HG02885 (cell line): ENCODE data around the gene CREBZF.
A peak's percentile ranks its signal among the peaks of the same experiment; 100 is the strongest.

Experiments used
- ATAC-seq: cut with Tn5 transposase; IDR thresholded peaks from one replicate; pipeline ENCODE4 v1.9.1; 2021; ENCODE audit warnings: mild to moderate bottlenecking; ENCODE audit not compliant: unreplicated experiment, poor library complexity

Gene CREBZF, protein sequence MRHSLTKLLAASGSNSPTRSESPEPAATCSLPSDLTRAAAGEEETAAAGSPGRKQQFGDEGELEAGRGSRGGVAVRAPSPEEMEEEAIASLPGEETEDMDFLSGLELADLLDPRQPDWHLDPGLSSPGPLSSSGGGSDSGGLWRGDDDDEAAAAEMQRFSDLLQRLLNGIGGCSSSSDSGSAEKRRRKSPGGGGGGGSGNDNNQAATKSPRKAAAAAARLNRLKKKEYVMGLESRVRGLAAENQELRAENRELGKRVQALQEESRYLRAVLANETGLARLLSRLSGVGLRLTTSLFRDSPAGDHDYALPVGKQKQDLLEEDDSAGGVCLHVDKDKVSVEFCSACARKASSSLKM

DNA sequence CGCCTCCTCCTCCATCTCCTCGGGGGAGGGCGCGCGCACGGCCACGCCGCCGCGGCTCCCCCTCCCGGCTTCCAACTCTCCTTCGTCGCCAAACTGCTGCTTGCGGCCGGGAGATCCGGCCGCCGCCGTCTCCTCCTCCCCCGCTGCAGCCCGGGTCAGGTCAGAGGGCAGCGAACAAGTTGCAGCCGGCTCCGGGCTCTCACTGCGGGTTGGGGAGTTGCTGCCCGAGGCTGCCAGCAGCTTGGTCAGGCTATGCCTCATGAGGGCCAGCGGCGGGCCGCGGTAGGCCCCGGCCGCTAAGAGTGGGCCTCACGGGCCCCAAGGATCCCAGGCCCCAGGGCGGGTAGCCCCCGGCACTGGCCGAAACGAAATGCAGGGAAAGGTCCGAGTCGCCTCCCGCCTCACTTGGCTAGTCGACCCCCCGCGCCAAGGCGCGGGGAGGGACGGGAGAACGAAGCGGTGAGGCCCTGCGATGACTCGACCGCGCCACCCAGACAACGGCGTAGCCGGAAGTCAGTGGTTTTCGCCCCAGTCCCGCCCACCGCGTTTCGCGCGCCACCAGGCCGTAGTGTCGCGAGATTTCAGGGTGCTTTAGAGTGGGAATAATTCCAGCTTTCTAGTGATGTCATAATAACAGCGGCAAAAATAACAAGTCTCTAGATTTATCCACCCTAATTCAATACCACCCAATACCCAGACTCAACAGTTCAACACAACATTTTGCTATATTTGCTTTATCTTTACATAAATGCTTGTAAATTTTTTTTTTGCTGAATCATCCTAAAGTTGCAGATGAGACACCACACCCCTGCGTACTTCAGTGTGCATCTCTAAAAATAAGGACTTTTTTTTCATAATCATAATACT is at the start of gene CREBZF:
TSS of gene CREBZF (minus strand) at position 515 of the 867 bp plus-strand sequence. CDS start at position 261, 254 bp downstream.
- ATAC-seq: peak; percentile 90

- ATAC-seq: no peak
Observed at GRCh38 chr11:85712953-85713352, 48.0 kb upstream of the CREBZF start.

DNA sequence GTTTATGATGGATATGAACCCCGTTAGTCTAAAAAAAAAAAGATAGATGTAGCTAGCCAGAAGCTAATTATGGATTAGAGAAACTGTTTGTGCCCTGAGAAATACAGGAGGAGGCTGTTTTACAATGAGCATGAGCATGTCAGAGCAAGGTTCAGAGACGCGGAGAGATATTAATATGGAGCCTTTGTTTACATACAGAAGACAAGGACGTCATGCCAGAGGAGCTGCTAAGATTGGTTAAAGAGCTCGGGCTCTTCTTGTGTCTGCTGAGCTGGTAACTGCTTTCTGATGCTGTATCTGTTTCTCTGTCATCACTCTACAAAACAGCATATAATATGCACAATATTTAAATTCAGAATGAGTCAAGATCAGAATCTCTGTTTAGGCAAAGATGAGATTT is 46.0 kb upstream of the CREBZF start:
- ATAC-seq: no peak

- ATAC-seq: no peak
Observed at GRCh38 chr11:85709941-85710702, 45.2 kb upstream of the CREBZF start.

DNA sequence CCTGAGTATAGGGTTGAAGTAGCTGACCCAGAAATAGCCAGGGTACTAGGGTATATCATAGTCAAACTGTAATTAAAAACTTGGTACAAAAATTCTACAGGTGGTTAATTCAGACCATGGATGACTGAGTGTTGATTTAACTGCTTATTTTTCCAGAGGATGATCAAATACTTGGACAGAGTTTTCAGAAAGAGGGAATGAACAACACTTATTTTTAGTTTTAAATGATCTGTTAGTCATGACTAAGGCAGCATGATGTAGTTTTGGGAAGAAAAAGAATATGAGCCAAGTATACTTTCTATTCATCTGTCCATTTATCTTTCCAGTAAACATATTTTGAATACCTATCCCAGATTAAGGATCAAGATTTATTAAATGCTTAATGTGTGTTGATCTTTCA is 40.9 kb upstream of the CREBZF start:
- no peak for ATAC-seq

DNA sequence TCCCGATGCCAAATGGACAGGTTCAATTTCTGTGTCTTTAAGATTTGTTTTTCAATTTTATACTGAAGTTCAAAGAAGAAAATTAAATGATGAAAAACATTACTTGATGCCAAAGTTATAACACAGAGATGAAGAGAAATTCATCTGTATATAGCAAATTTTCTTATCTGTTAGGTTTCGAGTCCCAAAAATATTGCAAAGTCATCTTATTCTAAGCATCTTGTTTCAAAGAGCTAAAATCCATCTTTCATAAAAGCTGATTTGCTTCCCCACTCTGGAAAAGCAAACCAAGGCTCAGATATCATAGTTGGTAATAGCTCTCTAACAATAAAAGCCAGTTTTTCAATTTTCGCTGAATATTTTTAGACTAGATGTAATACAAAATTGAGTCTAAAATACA is 40.0 kb upstream of the CREBZF start:
- ATAC-seq: no peak

- ATAC-seq: peak; percentile 89
Observed at GRCh38 chr11:85699957-85700741, 35.2 kb upstream of the CREBZF start.

DNA sequence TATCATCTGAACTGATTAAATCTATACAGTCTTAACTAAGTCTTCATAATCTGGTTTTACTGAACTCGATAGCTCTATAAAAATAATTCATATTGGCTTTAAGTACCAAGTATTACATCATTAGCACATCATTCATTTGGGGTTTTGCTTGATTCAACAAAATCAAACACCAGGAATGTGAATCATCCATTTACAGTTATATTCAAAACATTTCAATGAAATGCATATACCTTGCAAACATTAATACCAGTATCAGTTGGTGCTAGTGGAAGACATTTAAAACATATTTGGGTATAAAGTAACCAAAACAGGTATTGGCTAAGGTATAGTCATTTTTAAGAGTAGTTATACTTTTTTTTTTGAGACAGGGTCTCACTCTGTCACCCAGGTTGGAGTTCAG is 33.3 kb upstream of the CREBZF start:
- ATAC-seq: no peak

DNA sequence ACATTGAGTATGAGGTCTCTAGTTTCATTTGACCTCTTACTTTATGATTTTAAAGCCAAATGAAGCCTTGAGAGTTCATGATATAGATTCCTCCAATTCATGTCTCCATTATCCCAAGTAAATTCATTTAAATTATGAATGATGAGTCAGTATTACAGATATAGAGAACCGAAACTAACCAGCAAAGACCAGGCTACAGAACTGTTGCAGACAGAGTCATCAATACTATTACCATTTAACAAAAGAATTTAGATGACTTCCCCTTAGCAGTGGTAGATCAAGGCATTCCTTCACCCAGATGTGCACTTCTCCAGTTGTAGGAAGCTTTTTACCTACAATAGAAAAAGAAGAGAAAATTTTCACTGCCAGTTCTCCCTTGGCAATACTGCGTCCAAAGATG is 32.8 kb upstream of the CREBZF start:
- ATAC-seq: no peak

DNA sequence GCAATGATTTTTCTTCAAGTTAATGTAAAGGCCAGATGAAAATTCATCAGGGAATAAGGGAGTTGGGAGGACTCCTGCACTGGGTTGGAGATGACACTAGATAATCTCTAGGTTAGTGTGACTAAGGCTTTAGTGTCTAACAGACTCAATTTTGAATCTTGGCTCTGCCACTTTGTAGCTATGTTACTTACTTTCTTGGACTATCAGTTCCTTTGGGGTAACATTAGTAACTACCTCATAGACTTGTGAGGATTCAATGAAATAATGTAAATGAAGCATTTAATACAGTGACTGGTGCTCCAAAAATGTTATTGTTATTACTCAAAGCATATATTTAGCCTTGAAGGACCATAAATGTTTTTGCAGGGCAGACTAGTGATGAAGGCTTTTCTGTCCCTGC is 30.6 kb upstream of the CREBZF start:
- ATAC-seq: no peak

GRCh38 chr11:85694385-85694980 is 29.6 kb upstream of the CREBZF start:
- ATAC-seq: no peak

DNA sequence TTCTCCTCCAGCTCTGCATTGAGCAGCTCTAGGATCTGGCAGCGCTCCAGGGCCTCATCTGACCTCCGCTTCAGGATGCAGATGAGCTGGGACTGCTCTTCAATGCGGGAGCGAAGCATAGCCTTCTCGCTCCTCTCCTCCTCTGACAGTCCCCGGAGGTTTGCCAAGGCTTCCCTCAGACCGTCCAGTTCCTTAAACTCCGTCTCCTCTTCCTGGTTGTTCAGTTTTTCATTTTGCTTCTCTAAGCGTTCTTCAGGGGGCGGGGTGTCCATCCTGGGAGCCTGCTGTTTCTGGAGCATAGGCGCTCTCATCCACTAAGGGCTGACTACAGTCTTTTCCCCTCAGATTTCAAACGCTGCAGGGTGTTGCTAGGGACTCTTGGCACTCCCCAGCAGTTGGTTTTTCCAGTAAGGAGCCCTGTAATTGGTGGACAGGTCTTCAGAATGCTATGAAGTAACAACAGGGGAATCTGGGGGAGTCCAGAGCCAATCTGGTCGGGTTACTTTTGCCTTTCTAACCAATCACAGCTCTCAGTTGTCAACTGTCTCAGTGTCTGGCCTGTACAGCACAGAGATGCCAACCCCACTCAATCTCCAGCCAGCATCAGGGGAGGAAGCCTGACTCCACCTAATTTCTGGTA is 21.0 kb upstream of the CREBZF start, which contains the start of gene CCDC89:
TSS of gene CCDC89 (minus strand) at position 376 of the 640 bp plus-strand sequence. CDS start at position 311, 65 bp downstream.
- no peak for ATAC-seq

DNA sequence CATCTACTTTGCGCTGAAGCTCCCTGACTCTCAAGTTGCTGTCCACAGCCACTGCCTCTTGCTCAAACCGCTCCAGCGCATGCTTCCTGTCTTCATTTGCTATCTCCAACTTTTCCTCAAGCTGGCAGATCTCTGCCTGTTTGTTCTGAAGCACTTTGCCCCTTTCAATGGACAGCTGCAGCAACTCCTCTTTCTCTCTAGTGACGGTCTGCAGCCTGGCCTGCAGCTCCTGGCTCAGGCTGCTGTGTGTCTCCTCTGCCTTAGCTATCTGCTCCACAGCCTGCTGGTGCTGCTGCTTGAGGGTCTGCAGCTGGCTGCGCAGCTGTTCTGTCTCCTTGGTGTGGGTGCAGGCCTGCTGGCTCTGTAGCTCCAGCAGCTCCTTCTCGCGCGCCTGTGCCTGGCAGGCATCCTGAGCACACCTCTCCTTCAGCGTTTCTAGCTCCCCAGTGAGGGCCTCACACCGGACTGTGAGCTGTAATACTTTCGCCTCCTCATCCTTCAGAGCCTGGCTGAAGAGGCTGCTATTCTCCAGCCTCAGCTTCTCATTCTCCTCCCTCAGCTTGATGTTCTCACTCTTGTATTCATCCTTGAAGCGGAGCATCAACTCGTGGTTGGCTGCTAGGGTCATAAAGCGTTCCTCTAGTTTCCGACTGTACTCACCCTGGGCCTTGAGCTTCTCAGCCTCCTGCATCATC is 20.3 kb upstream of the CREBZF start:
- ATAC-seq: no peak

DNA sequence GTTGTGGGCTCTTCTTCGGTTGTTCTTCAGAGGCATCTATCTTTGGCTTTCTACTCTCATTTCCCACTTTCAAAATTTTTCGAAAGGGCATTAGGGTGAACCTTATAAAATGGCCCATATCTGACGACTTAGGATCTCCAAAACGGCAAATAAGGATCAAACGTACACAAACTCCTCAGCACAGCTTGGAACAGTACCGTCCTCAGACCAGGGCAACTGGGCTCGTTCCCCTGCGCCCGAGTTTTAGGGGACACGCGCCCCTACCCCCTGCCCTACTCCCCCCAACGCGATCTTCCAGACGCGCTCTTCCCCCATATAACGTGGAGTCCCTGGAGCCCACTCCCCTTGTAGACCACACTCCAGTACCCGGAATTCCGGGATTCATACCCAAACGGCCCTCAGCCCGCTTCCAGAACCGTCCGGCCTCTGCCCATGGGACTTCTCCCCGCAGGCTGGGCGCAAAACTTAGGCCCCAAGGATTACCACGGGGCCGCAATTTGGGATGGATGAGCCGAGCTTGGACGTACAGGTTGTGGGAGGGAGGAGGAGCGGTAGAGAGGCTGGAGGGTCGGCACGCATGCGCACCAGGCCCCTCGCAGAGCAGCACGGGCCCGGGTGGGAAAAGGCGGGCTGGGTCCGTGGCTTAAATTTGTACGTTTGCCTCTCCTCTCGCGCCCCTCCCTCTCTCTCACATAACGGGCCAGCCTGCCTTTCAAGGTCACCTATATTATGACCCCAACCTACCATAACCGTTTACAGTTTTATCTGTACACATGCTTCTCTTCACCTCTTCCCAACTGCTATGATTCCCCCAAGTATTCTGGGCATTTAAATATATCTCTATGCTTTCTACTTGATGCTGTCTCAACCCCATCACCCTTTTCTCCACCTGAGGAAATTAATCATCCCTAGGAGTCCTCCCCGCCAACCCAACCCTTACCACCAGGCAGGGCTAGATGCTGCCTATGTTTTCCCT is 17.7 kb upstream of the CREBZF start:
- ATAC-seq: peak; percentile 82

DNA sequence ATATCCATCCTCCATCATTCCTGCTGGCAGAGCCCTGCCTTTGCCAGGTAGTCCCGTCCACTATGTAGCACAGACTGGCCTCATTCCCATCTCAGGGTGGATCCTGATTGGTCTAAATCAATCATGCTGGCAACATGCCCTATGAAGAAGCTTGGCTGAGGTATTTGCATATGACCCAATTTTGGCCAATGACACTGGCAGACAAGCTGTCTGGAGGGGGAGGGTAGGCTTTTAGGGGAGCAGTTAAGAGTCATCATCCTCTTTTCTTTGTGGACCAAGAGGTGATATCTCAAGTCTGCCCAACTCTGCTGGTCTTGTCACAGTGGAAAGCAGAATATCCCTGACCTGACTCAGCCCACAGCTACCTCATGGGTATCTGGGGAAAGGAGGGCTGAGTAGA is 16.0 kb upstream of the CREBZF start:
- no peak for ATAC-seq

GRCh38 chr11:85679576-85679975 is 14.6 kb upstream of the CREBZF start:
- no peak for ATAC-seq

- no peak for ATAC-seq
Observed at GRCh38 chr11:85673393-85673792, 8.5 kb upstream of the CREBZF start.
